ENCODE results near the gene TMED10.
"Not testable (repeated sequence)": the region's sequence is repeated elsewhere in the genome, so short reads cannot be mapped to it uniquely, and the experiment has no call there.

Gene TMED10

GRCh38 chr14:75190023-75190422, 13.6 kb upstream of the TMED10 start:
- H3K9ac ChIP-seq (ENCODE audit: low read depth, low read length): no peak overlapping the region
- no peaks in the 10 kb centered on the region for H3K9me3 ChIP-seq (ENCODE audit: insufficient read depth, low read depth, low read length)
- H3K4me1 ChIP-seq (ENCODE audit: insufficient read depth, low read length): no peaks in the 10 kb centered on the region
- no peaks in the 10 kb centered on the region for H3K27me3 ChIP-seq (ENCODE audit: insufficient read depth, low read length)
- H3K36me3 ChIP-seq (ENCODE audit: insufficient read depth, low read depth, low read length): no peaks in the 10 kb centered on the region
- no peak overlapping the region for H3K27ac ChIP-seq (ENCODE audit: low read length)
- no peak overlapping the region for H3K4me3 ChIP-seq (ENCODE audit: low read length)

- no peak overlapping the region for H3K4me3 ChIP-seq (ENCODE audit: low read length)
- H3K9ac ChIP-seq (ENCODE audit: low read depth, low read length): no peak overlapping the region
- H3K27me3 ChIP-seq (ENCODE audit: insufficient read depth, low read length): no peaks in the 10 kb centered on the region
- H3K9me3 ChIP-seq (ENCODE audit: insufficient read depth, low read depth, low read length): no peaks in the 10 kb centered on the region
- no peaks in the 10 kb centered on the region for H3K4me1 ChIP-seq (ENCODE audit: insufficient read depth, low read length)
- H3K27ac ChIP-seq (ENCODE audit: low read length): no peak overlapping the region
- no peaks in the 10 kb centered on the region for H3K36me3 ChIP-seq (ENCODE audit: insufficient read depth, low read depth, low read length)
Measured at GRCh38 chr14:75188520-75189268, 12.3 kb upstream of the TMED10 start.

GRCh38 chr14:75188086-75188485, 11.7 kb upstream of the TMED10 start:
- no peaks in the 10 kb centered on the region for H3K27me3 ChIP-seq (ENCODE audit: insufficient read depth, low read length)
- no peak overlapping the region for H3K9ac ChIP-seq (ENCODE audit: low read depth, low read length)
- no peaks in the 10 kb centered on the region for H3K9me3 ChIP-seq (ENCODE audit: insufficient read depth, low read depth, low read length)
- H3K4me3 ChIP-seq (ENCODE audit: low read length): no peak overlapping the region
- no peak overlapping the region for H3K27ac ChIP-seq (ENCODE audit: low read length)
- H3K4me1 ChIP-seq (ENCODE audit: insufficient read depth, low read length): no peaks in the 10 kb centered on the region
- H3K36me3 ChIP-seq (ENCODE audit: insufficient read depth, low read depth, low read length): no peaks in the 10 kb centered on the region

- Histone ChIP-seq H3K27ac (ENCODE audit: low read length) (no peak overlapping the region), H3K9me3 (ENCODE audit: insufficient read depth, low read depth, low read length) (no peaks in the 10 kb centered on the region), H3K36me3 (ENCODE audit: insufficient read depth, low read depth, low read length) (no peaks in the 10 kb centered on the region), H3K9ac (ENCODE audit: low read depth, low read length) (no peak overlapping the region), H3K4me1 (ENCODE audit: insufficient read depth, low read length) (no peaks in the 10 kb centered on the region), H3K4me3 (ENCODE audit: low read length) (no peak overlapping the region), H3K27me3 (ENCODE audit: insufficient read depth, low read length) (no peaks in the 10 kb centered on the region)
Measured at GRCh38 chr14:75186953-75187352, 10.5 kb upstream of the TMED10 start.

GRCh38 chr14:75185251-75186040, 9.0 kb upstream of the TMED10 start:
- Histone ChIP-seq H3K9me3 (ENCODE audit: insufficient read depth, low read depth, low read length) (no peaks in the 10 kb centered on the region), H3K9ac (ENCODE audit: low read depth, low read length) (no peak overlapping the region), H3K4me3 (ENCODE audit: low read length) (no peak overlapping the region), H3K36me3 (ENCODE audit: insufficient read depth, low read depth, low read length) (no peaks in the 10 kb centered on the region), H3K27ac (ENCODE audit: low read length) (no peak overlapping the region), H3K27me3 (ENCODE audit: insufficient read depth, low read length) (no peaks in the 10 kb centered on the region), H3K4me1 (ENCODE audit: insufficient read depth, low read length) (no peaks in the 10 kb centered on the region)

GRCh38 chr14:75184492-75184891, 8.1 kb upstream of the TMED10 start:
- H3K9me3 ChIP-seq (ENCODE audit: insufficient read depth, low read depth, low read length): no peaks in the 10 kb centered on the region
- H3K4me1 ChIP-seq (ENCODE audit: insufficient read depth, low read length): no peaks in the 10 kb centered on the region
- H3K36me3 ChIP-seq (ENCODE audit: insufficient read depth, low read depth, low read length): no peaks in the 10 kb centered on the region
- H3K9ac ChIP-seq (ENCODE audit: low read depth, low read length): no peak overlapping the region
- no peak overlapping the region for H3K4me3 ChIP-seq (ENCODE audit: low read length)
- H3K27me3 ChIP-seq (ENCODE audit: insufficient read depth, low read length): no peaks in the 10 kb centered on the region
- H3K27ac ChIP-seq (ENCODE audit: low read length): no peak overlapping the region

GRCh38 chr14:75184039-75184438, 7.6 kb upstream of the TMED10 start:
- H3K4me3 ChIP-seq (ENCODE audit: low read length): no peak overlapping the region
- no peak overlapping the region for H3K27ac ChIP-seq (ENCODE audit: low read length)
- H3K9me3 ChIP-seq (ENCODE audit: insufficient read depth, low read depth, low read length): no peaks in the 10 kb centered on the region
- no peaks in the 10 kb centered on the region for H3K36me3 ChIP-seq (ENCODE audit: insufficient read depth, low read depth, low read length)
- no peaks in the 10 kb centered on the region for H3K27me3 ChIP-seq (ENCODE audit: insufficient read depth, low read length)
- H3K4me1 ChIP-seq (ENCODE audit: insufficient read depth, low read length): no peaks in the 10 kb centered on the region
- no peak overlapping the region for H3K9ac ChIP-seq (ENCODE audit: low read depth, low read length)

- H3K27me3 ChIP-seq (ENCODE audit: insufficient read depth, low read length): no peaks in the 10 kb centered on the region
- no peak overlapping the region for H3K9ac ChIP-seq (ENCODE audit: low read depth, low read length)
- H3K27ac ChIP-seq (ENCODE audit: low read length): no peak overlapping the region
- no peaks in the 10 kb centered on the region for H3K4me1 ChIP-seq (ENCODE audit: insufficient read depth, low read length)
- no peaks in the 10 kb centered on the region for H3K9me3 ChIP-seq (ENCODE audit: insufficient read depth, low read depth, low read length)
- H3K4me3 ChIP-seq (ENCODE audit: low read length): no peak overlapping the region
- H3K36me3 ChIP-seq (ENCODE audit: insufficient read depth, low read depth, low read length): no peaks in the 10 kb centered on the region
Measured at GRCh38 chr14:75183225-75183624, 6.8 kb upstream of the TMED10 start.

GRCh38 chr14:75182821-75183220, 6.4 kb upstream of the TMED10 start:
- H3K27me3 ChIP-seq (ENCODE audit: insufficient read depth, low read length): no peaks in the 10 kb centered on the region
- H3K4me1 ChIP-seq (ENCODE audit: insufficient read depth, low read length): no peaks in the 10 kb centered on the region
- H3K9ac ChIP-seq (ENCODE audit: low read depth, low read length): no peak overlapping the region
- H3K27ac ChIP-seq (ENCODE audit: low read length): no peak overlapping the region
- no peaks in the 10 kb centered on the region for H3K36me3 ChIP-seq (ENCODE audit: insufficient read depth, low read depth, low read length)
- no peak overlapping the region for H3K4me3 ChIP-seq (ENCODE audit: low read length)
- no peaks in the 10 kb centered on the region for H3K9me3 ChIP-seq (ENCODE audit: insufficient read depth, low read depth, low read length)

GRCh38 chr14:75182163-75182562, 5.8 kb upstream of the TMED10 start:
- not testable (repeated sequence) for H3K4me3 ChIP-seq (ENCODE audit: low read length); H3K36me3 ChIP-seq (ENCODE audit: insufficient read depth, low read depth, low read length); H3K9ac ChIP-seq (ENCODE audit: low read depth, low read length); H3K4me1 ChIP-seq (ENCODE audit: insufficient read depth, low read length); H3K27me3 ChIP-seq (ENCODE audit: insufficient read depth, low read length); H3K27ac ChIP-seq (ENCODE audit: low read length); H3K9me3 ChIP-seq (ENCODE audit: insufficient read depth, low read depth, low read length)

GRCh38 chr14:75181293-75182062, 5.1 kb upstream of the TMED10 start:
- no peaks in the 10 kb centered on the region for H3K27me3 ChIP-seq (ENCODE audit: insufficient read depth, low read length)
- no peak overlapping the region for H3K4me3 ChIP-seq (ENCODE audit: low read length)
- H3K36me3 ChIP-seq (ENCODE audit: insufficient read depth, low read depth, low read length): no peaks in the 10 kb centered on the region
- no peak overlapping the region for H3K27ac ChIP-seq (ENCODE audit: low read length)
- no peaks in the 10 kb centered on the region for H3K4me1 ChIP-seq (ENCODE audit: insufficient read depth, low read length)
- H3K9me3 ChIP-seq (ENCODE audit: insufficient read depth, low read depth, low read length): no peaks in the 10 kb centered on the region
- no peak overlapping the region for H3K9ac ChIP-seq (ENCODE audit: low read depth, low read length)

Data from iPS-20b (cell line).